Right lobe of liver (tissue), 4 donors: ENCODE results near the gene TRIO.

Experiments used
- CTCF ChIP-seq, 4 donors: fragments of 200-600 bp in 3 of 4; fragments of 450-650 bp in 1 of 4; IDR thresholded peaks; one replicate each; pipeline versions ENCODE4 v1.5.1 to v1.8.0; 2016 to 2022; ENCODE audit warnings: antibody characterized with exemption in 4 of 4, mild to moderate bottlenecking in 2 of 4
- POLR2A ChIP-seq: fragments of 450-650 bp; IDR thresholded peaks from one replicate; pipeline ENCODE4 v1.6.1; 2017; ENCODE audit warnings: antibody characterized with exemption, mild to moderate bottlenecking
- donor health status: DM: no; HTN: no; CAD: no.
- donor health status: DM: no; HTN: no; CAD: no.
- donor health status: DM: no; HTN: yes; CAD: no.

GRCh38 chr5:14472986-14473567 lies 329.9 kb downstream of the TRIO start:
- TF ChIP-seq CTCF (IDR thresholded peaks at IDR 0.05) (no peak), POLR2A (no peak)
